Fibroblast of mammary gland (primary cell): Measurements from ENCODE around the gene RGL2.
"Not testable (repeated sequence)": the region's sequence is repeated elsewhere in the genome, so short reads cannot be mapped to it uniquely, and the experiment has no call there.

ENCODE experiments used
- DNase-seq: peaks from one replicate; pipeline ENCODE4 v3.0.0-alpha.2; 2010; ENCODE audit warnings: low read depth
- H3K4me3 ChIP-seq: 2 replicates; pipeline ENCODE4 v1.5.1; 2011; ENCODE audit warnings: low read depth, mild to moderate bottlenecking, low read length, moderate library complexity; ENCODE audit not compliant: control insufficient read depth
- CTCF ChIP-seq: conservative IDR thresholded peaks from 2 replicates; pipeline ENCODE4 v1.5.1; 2011; ENCODE audit warnings: low read depth, low read length, inconsistent platforms; ENCODE audit not compliant: control insufficient read depth, insufficient read depth

RGL2 gene

GRCh38 chr6:33271468-33272274 lies 27.1 kb downstream of the RGL2 start, which contains the start of the genes RPS18 and VPS52:
Gene RPS18, plus strand, starts transcription at chr6:33272075. Its CDS starts 45 bp downstream, at chr6:33272120.
Gene VPS52, minus strand, starts transcription at chr6:33271876. Its CDS starts 201 bp downstream, at chr6:33271675.
- H3K4me3 ChIP-seq, result peak within 1 kb of the TSS; percentile 100
- peak; percentile 99 for DNase-seq

GRCh38 chr6:33271117-33271467 lies 27.6 kb downstream of the RGL2 start:
- DNase-seq, result peak; percentile 28
- no peak for TF ChIP-seq CTCF
- peak overlapping the region; percentile 100 for H3K4me3 ChIP-seq

More at GRCh38 chr6:33271468-33272274, 27.1 kb downstream of the RGL2 start, which contains the start of the genes RPS18 and VPS52:
- no peak for TF ChIP-seq CTCF

GRCh38 chr6:33264015-33264414 lies 34.7 kb downstream of the RGL2 start:
- DNase-seq, result no peak
- TF ChIP-seq CTCF, result no peak
- H3K4me3 ChIP-seq, result no peak overlapping the region

GRCh38 chr6:33262490-33262889 lies 36.3 kb downstream of the RGL2 start:
- H3K4me3 ChIP-seq, DNase-seq: not testable (repeated sequence)

GRCh38 chr6:33259032-33259431 lies 39.7 kb downstream of the RGL2 start:
- no peak for DNase-seq
- H3K4me3 ChIP-seq, result no peak overlapping the region
- TF ChIP-seq CTCF, result no peak

- no peak for TF ChIP-seq CTCF
- DNase-seq, result no peak
- H3K4me3 ChIP-seq, result no peak overlapping the region
Observed at GRCh38 chr6:33254591-33254990, 44.2 kb downstream of the RGL2 start.

- TF ChIP-seq CTCF, result no peak
- no peak overlapping the region for H3K4me3 ChIP-seq
- DNase-seq, result peak; percentile 48
Observed at GRCh38 chr6:33252759-33253158, 46.0 kb downstream of the RGL2 start.
